GM12878 (cell line): ENCODE data around the gene JADE2. TPM values are rescaled to one million over a fixed set of nuclear protein-coding genes. Genes with fewer than 3 reads are reported as not detected.

Source experiments
- CEBPZ ChIP-seq: fragments of 150-350 bp; IDR thresholded peaks from 2 replicates; pipeline ENCODE4 v1.6.1; 2016; ENCODE audit warnings: low read depth, low read length
- CREB1 ChIP-seq: IDR thresholded peaks from 2 replicates; pipeline ENCODE4 v1.6.1; 2012; ENCODE audit warnings: low read depth, mild to moderate bottlenecking, inconsistent platforms
- CUX1 ChIP-seq: IDR thresholded peaks from 2 replicates; pipeline ENCODE4 v1.6.1; 2012; ENCODE audit warnings: improper control_type of control experiment, low read depth, low read length; ENCODE audit not compliant: insufficient replicate concordance
- NRF1 ChIP-seq: conservative IDR thresholded peaks from 2 replicates; pipeline ENCODE4 v1.6.1; 2011; ENCODE audit warnings: mild to moderate bottlenecking, low read depth, low read length, improper control_type of control experiment
- POLR2AphosphoS5 ChIP-seq: IDR thresholded peaks from 2 replicates; pipeline ENCODE4 v1.6.1; 2011; ENCODE audit warnings: mild to moderate bottlenecking, low read length, inconsistent platforms
- RBBP5 ChIP-seq: fragments of 200-600 bp; sonication (generic); conservative IDR thresholded peaks from 2 replicates; pipeline ENCODE4 v1.6.1; 2016
- SIN3A ChIP-seq: IDR thresholded peaks from 2 replicates; pipeline ENCODE4 v1.6.1; 2012; ENCODE audit warnings: low read depth, low read length, improper control_type of control experiment
- SP1 ChIP-seq: IDR thresholded peaks from one replicate; pipeline ENCODE4 v1.6.1; 2011; ENCODE audit warnings: low read depth, low read length
- ZZZ3 ChIP-seq: IDR thresholded peaks from 2 replicates; pipeline ENCODE4 v1.6.1; 2011; ENCODE audit warnings: low read depth; ENCODE audit not compliant: control insufficient read depth, insufficient read length
- polyA plus RNA-seq, 11 experiments: library from polyadenylated mRNA; depleted of rRNA in 4 of 11; unstranded in 6 of 11; stranded (reverse) in 5 of 11; fragments of >200 nt; fragmentation: Nextera tagmentation in 4 of 11; fragmentation: Illumina TruSeq in 1 of 11; extraction: Ambion mirVana in 4 of 11; extraction: Trizol in 1 of 11; gene quantifications; 1 replicate in 1 of 11; 2 replicates in 10 of 11; pipeline versions ENCODE4 v1.2.1 to v1.2.3, GENCODE V29; 2011 to 2016; ENCODE audit warnings: inconsistent platforms in 2 of 11, missing spikeins in 2 of 11, low read depth in 1 of 11
- total RNA-seq, 4 experiments: library from RNA; depleted of rRNA in 3 of 4; stranded (reverse); fragments of >200 nt in 3 of 4; fragmentation: Illumina TruSeq in 1 of 4; extraction: Trizol in 1 of 4; gene quantifications; 2 replicates each; pipeline versions ENCODE4 v1.2.1 to v1.2.3, GENCODE V29; 2013 to 2021

JADE2 gene
- total and polyA plus RNA-seq, 10 of the 15 experiments (the other 5 are each of a cell fraction or from before 2014, with no cell fraction given) = 1.5 to 67.0 (median 22.4) TPM

GRCh38 chr5:134525683-134526482, 413 bp downstream of the JADE2 start (continued):
- no peak for TF ChIP-seq CEBPZ
- peak; percentile 48; the same call in 1 of the 2 replicates for TF ChIP-seq POLR2AphosphoS5
- TF ChIP-seq RBBP5 = no peak
- TF ChIP-seq SP1 = no peak
- no peak for TF ChIP-seq ZZZ3
- 0 out of 2 replicates have a peak, but pooled peaks have one; percentile 3 for TF ChIP-seq SIN3A
- no peak for TF ChIP-seq CUX1
- TF ChIP-seq CREB1 = no peak
- 0 out of 2 replicates have a peak, but pooled peaks have one; percentile 6 for TF ChIP-seq NRF1
